ENCODE results near the gene USH1C.

USH1C gene

GRCh38 chr11:17513853-17514252 is 30.4 kb downstream of the USH1C start:
- Mint-ChIP-seq H3K27me3 (peaks cover 7% of the 10 kb centered on the region), H3K36me3 (no peaks in the 10 kb centered on the region), H3K9me3 (no peaks in the 10 kb centered on the region), H3K4me3 (no peak overlapping the region), H3K27ac (no peak overlapping the region), H3K4me1 (peaks cover 6% of the 10 kb centered on the region)
- peak; percentile 40 for ATAC-seq

DNA sequence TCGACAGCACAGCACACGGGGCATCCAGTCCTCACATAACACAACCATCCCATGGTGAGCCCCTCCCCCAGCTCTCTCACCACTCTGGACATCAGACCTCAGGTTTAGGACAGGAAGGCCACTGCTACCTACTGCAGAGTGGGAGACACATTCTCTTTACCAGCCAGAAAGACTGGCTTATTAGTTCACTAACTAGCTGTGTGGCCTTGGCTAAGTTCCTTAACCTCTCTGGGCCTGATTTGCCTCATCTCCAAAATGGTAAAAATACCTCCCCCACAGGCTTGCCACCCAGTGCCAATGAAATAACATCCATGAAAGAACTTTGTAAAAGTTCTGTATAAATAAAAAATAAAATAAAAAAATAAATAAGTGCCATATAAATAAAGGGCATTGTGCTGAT is 32.1 kb downstream of the USH1C start:
- Mint-ChIP-seq H3K36me3 (no peaks in the 10 kb centered on the region), H3K27ac (no peak overlapping the region), H3K4me1 (peaks cover 6% of the 10 kb centered on the region), H3K9me3 (no peaks in the 10 kb centered on the region), H3K4me3 (no peak overlapping the region), H3K27me3 (peaks cover 14% of the 10 kb centered on the region)
- ATAC-seq = no peak

- Mint-ChIP-seq H3K4me3 (no peak overlapping the region), H3K27ac (no peak overlapping the region), H3K36me3 (no peaks in the 10 kb centered on the region), H3K27me3 (peaks cover 14% of the 10 kb centered on the region), H3K9me3 (no peaks in the 10 kb centered on the region), H3K4me1 (peaks cover 6% of the 10 kb centered on the region)
- ATAC-seq = no peak
Observed at GRCh38 chr11:17511571-17511970, 32.6 kb downstream of the USH1C start.

DNA sequence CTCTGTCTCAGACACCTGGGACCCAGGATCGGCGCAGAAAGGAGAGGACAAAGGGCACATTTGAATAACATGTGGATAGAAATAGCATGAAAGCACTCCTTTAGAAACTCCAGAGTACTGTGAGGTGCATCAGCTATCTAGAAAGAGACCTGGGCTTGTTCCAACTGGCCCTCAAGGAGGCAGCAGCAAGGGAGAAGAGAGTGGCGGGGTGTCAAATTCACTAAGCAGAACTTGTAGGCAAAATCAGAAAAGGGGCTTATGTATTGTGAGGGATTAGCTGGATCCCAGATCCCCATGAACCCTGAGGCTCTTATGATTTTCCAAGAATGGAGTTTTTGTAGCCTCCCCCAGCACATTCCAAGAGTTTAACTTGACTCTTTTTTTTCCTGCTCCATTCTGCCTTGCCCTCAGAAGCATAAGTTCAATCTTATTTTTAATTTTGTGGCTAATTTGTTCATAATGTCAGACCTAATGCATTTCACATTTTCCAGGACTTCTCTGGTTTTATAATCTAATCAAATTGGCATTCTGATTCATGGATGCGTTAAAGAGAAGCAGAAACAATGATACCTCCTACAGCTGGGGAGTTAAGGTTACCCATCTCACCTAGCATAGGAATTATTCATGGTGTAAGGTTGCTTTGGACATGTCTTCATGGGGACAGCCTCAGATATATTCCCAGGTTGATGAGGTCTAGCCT is 33.6 kb downstream of the USH1C start:
- no peaks in the 10 kb centered on the region for H3K9me3 Mint-ChIP-seq

GRCh38 chr11:17508791-17509190 is 35.4 kb downstream of the USH1C start:
- Mint-ChIP-seq H3K9me3 (no peaks in the 10 kb centered on the region), H3K27ac (no peak overlapping the region), H3K4me3 (no peak overlapping the region), H3K36me3 (no peaks in the 10 kb centered on the region), H3K27me3 (peaks cover 14% of the 10 kb centered on the region), H3K4me1 (peaks cover 12% of the 10 kb centered on the region)
- ATAC-seq = no peak

More for the DNA sequence above, 33.6 kb downstream of the USH1C start:
- ATAC-seq = no peak
- Mint-ChIP-seq H3K36me3 (no peaks in the 10 kb centered on the region), H3K4me3 (no peak overlapping the region), H3K27me3 (peaks cover 14% of the 10 kb centered on the region), H3K27ac (no peak overlapping the region), H3K4me1 (peaks cover 6% of the 10 kb centered on the region)

DNA sequence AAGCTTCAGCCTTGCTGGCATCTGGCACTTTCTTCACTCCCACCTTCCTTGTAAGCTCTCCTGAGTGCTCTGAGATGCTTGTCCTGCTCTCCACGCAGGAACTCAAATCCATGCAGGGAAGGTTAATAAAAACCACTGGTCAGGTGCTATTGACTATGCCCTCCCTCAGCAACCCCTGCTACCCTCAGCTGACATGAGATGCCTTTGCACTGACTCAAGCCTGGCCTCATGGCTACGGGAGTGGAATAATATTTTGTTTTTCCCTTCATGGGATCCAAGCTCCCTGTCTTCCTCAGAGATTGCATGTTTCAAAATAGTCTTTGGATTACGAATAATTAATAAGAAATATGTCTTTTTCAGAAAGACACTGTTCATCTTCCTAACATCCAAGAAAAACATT is 35.9 kb downstream of the USH1C start:
- no peaks in the 10 kb centered on the region for H3K36me3 Mint-ChIP-seq
- peaks cover 7% of the 10 kb centered on the region for H3K4me1 Mint-ChIP-seq
- peaks cover 14% of the 10 kb centered on the region for H3K27me3 Mint-ChIP-seq
- no peaks in the 10 kb centered on the region for H3K9me3 Mint-ChIP-seq
- H3K4me3 Mint-ChIP-seq = no peak overlapping the region
- no peak overlapping the region for H3K27ac Mint-ChIP-seq
- no peak for ATAC-seq

DNA sequence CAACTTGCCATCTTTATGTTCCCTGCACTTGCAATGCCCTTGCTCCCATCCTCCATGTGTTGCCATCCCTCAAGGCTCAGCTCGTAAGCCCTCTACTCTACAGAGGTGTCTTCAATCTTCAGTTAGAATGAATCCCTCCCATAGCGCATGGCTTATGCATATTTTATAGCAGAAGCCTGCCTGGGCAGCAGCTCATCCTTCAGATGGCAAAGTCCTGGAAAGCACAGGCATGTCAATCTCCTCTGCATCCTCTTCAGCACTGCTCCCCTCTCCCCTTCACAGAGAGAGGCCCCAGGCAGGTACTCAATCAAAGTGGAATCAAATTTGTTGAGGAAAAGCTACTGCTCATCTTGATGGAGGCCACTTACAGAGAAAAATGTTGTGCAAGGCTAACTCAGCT is 36.4 kb downstream of the USH1C start:
- H3K27me3 Mint-ChIP-seq = peaks cover 14% of the 10 kb centered on the region
- H3K27ac Mint-ChIP-seq = no peak overlapping the region
- H3K36me3 Mint-ChIP-seq = no peaks in the 10 kb centered on the region
- peaks cover 6% of the 10 kb centered on the region for H3K4me1 Mint-ChIP-seq
- no peak for ATAC-seq
- no peak overlapping the region for H3K4me3 Mint-ChIP-seq
- no peaks in the 10 kb centered on the region for H3K9me3 Mint-ChIP-seq

- peak; percentile 39 for ATAC-seq
- Mint-ChIP-seq H3K4me1 (peaks cover 6% of the 10 kb centered on the region), H3K27me3 (peaks cover 15% of the 10 kb centered on the region), H3K4me3 (no peak overlapping the region), H3K9me3 (no peaks in the 10 kb centered on the region), H3K27ac (no peak overlapping the region), H3K36me3 (no peaks in the 10 kb centered on the region)
Observed at GRCh38 chr11:17506942-17507341, 37.3 kb downstream of the USH1C start.

GRCh38 chr11:17506314-17506713 is 37.9 kb downstream of the USH1C start:
- no peak overlapping the region for H3K27ac Mint-ChIP-seq
- peaks cover 21% of the 10 kb centered on the region for H3K27me3 Mint-ChIP-seq
- no peak overlapping the region for H3K4me3 Mint-ChIP-seq
- no peaks in the 10 kb centered on the region for H3K36me3 Mint-ChIP-seq
- no peak for ATAC-seq
- no peaks in the 10 kb centered on the region for H3K9me3 Mint-ChIP-seq
- peaks cover 6% of the 10 kb centered on the region for H3K4me1 Mint-ChIP-seq

DNA sequence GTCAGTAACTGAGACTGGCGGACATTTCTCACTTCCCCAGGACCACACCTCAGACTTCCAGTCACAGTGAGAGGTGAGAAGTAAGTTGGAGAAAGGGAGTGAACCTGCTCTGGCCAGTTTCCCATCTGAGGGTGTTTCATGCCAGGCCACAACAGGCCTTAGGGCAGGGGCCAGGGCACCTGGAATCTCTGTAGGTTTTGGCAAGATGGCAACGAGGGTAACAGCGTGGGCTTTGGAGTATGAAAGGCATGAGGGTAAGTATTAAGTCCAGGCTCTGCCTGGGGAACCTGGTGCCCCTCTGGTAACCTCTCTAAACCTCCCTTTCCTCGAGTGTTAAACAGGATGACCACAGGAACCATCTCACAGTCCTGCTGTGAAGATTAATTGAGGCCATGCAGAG is 39.1 kb downstream of the USH1C start:
- Mint-ChIP-seq H3K36me3 (no peaks in the 10 kb centered on the region), H3K4me3 (no peak overlapping the region), H3K27ac (peak overlapping the region; percentile 23), H3K4me1 (peaks cover 6% of the 10 kb centered on the region), H3K27me3 (peaks cover 29% of the 10 kb centered on the region), H3K9me3 (no peaks in the 10 kb centered on the region)
- no peak for ATAC-seq

DNA sequence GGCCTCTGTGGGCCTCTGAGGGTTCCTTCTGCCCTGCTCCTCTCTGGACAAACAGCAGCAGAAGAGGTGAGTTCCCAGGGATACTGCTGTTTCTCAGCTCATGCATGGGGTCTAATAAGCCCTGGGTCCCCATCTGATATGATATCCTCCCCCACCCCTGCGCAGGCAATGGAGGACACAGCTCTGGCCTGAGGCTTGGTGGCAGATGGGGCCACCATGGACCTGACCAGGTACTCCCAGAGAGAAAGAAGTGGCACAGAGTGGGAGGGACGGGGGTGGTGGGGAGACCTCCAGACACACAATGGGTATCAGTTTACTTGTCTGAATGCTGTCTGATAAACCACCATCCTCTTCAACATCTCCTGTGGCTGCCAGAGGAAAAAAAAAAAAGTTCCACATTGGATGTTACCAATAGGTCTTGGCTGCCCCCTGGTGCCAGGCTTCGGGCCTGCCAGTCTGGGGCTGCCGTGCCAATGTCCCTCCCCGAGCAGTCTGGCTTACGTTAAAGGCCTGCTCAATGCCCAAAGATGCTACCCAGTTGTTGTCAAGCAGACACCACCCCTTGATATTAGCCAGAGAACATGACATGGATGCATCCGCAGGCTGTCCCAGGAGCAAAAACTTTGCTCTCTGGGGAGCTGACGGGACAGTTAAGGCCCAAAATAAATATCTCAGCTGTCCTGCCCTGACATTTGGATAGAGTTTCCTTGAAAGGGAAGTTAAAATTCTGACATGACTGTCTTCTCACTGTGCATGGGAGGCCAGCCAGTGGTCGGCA is 39.7 kb downstream of the USH1C start:
- peak; percentile 79 for ATAC-seq
- H3K27ac Mint-ChIP-seq = peak overlapping the region; percentile 23
- no peak overlapping the region for H3K4me3 Mint-ChIP-seq
- H3K4me1 Mint-ChIP-seq = peaks cover 6% of the 10 kb centered on the region
- no peaks in the 10 kb centered on the region for H3K36me3 Mint-ChIP-seq
- peaks cover 29% of the 10 kb centered on the region for H3K27me3 Mint-ChIP-seq
- H3K9me3 Mint-ChIP-seq = no peaks in the 10 kb centered on the region

- Mint-ChIP-seq H3K27me3 (peaks cover 15% of the 10 kb centered on the region), H3K9me3 (no peaks in the 10 kb centered on the region), H3K4me3 (no peak overlapping the region), H3K4me1 (peaks cover 6% of the 10 kb centered on the region), H3K36me3 (no peaks in the 10 kb centered on the region), H3K27ac (no peak overlapping the region)
- ATAC-seq = no peak
Observed at GRCh38 chr11:17502630-17503029, 41.6 kb downstream of the USH1C start.

DNA sequence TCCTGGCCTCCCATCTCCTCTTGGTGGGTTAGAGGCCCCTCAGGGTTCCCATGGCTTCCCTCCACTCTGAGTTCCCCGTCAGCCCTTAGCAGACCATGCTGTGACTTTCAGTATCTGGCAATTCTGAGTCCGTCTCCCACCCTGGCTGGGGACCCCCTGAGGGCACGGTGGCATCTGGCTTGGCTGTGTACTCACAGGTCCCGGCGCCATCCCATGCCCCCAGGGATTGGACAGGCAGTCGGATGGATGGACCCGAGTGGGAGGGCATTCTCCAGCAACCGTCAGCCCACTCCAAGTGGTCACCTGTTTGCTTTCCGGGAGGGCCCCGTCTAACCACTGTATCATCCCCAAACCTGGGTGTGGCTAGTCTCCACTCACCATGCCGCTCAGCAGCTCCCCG is 43.5 kb downstream of the USH1C start:
- Mint-ChIP-seq H3K4me1 (peaks cover 6% of the 10 kb centered on the region), H3K27ac (no peak overlapping the region), H3K36me3 (no peaks in the 10 kb centered on the region), H3K9me3 (no peaks in the 10 kb centered on the region), H3K27me3 (peaks cover 24% of the 10 kb centered on the region), H3K4me3 (no peak overlapping the region)
- no peak for ATAC-seq

DNA sequence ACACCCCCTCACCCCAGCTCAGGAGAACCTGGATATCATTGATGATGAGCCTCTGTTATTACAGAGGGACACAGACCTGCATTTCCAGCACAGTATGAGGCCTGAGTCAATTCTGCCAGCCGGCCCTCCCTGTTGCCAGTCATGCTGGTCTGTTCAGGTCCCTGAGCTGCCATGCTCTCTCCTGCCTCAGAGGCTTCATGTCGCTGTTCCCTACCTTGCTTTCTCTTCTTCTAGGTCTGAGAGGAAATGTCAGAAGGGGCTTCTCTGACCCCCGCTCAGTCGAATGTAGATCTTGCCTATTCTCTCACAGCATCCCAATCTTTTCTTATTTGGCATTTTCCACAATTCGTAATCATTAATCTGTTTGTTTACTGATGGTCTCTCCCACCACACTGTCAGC is 45.7 kb downstream of the USH1C start:
- H3K4me3 Mint-ChIP-seq = no peak overlapping the region
- H3K36me3 Mint-ChIP-seq = no peaks in the 10 kb centered on the region
- H3K9me3 Mint-ChIP-seq = no peaks in the 10 kb centered on the region
- H3K27me3 Mint-ChIP-seq = peaks cover 30% of the 10 kb centered on the region
- H3K27ac Mint-ChIP-seq = no peak overlapping the region
- ATAC-seq = no peak
- no peaks in the 10 kb centered on the region for H3K4me1 Mint-ChIP-seq

GRCh38 chr11:17498058-17498457 is 46.2 kb downstream of the USH1C start:
- Mint-ChIP-seq H3K4me1 (no peaks in the 10 kb centered on the region), H3K9me3 (no peaks in the 10 kb centered on the region), H3K4me3 (no peak overlapping the region), H3K27ac (no peak overlapping the region), H3K27me3 (peaks cover 30% of the 10 kb centered on the region), H3K36me3 (no peaks in the 10 kb centered on the region)
- ATAC-seq = peak; percentile 9

DNA sequence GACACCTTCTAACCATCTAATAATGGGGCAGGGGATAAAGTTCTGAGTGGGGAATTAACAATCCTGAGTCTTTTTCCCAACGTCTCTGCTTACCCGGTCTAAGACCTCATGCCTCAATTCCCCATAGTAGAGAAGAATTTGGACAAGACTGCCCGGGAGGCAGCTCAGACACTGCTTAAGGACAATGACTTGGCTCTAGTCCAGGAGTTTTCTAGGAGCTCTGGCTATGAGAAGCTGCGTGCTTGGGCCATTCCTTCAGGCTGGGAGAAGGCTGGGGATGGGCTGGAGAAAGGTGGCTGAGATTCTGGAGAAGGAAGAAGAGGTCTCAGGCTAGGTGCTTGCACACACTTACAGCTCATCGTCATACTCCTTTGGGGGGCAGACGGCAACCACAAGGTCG is 47.8 kb downstream of the USH1C start:
- no peaks in the 10 kb centered on the region for H3K4me1 Mint-ChIP-seq
- H3K4me3 Mint-ChIP-seq = no peak overlapping the region
- H3K9me3 Mint-ChIP-seq = no peaks in the 10 kb centered on the region
- H3K27ac Mint-ChIP-seq = no peak overlapping the region
- no peaks in the 10 kb centered on the region for H3K36me3 Mint-ChIP-seq
- ATAC-seq = no peak
- peaks cover 24% of the 10 kb centered on the region for H3K27me3 Mint-ChIP-seq
